Cardiac muscle cell (in vitro differentiated cells and primary cell): ENCODE measurements around the gene PARD3. TPM values are rescaled to one million over a fixed set of nuclear protein-coding genes. Genes with fewer than 3 reads are reported as not detected.

Source experiments
- DNase-seq, 2 donors: peaks; one replicate each; pipeline versions ENCODE4 v3.0.0 to v3.0.0-alpha.2; 2010 to 2017; ENCODE audit warnings: low read depth in 1 of 2, low spot score in 1 of 2
- H3K27ac ChIP-seq: fragments of 200-600 bp; sonication (generic); 2 replicates; pipeline ENCODE4 v1.5.1; 2016
- H3K27me3 ChIP-seq: fragments of 200-600 bp; sonication (generic); 2 replicates; pipeline ENCODE4 v1.6.0; 2016; ENCODE audit warnings: control low read depth
- H3K36me3 ChIP-seq: fragments of 200-600 bp; sonication (generic); 2 replicates; pipeline ENCODE4 v1.5.1; 2016; ENCODE audit warnings: control low read depth
- H3K4me1 ChIP-seq: fragments of 200-600 bp; sonication (generic); 2 replicates; pipeline ENCODE4 v1.8.1; 2017; ENCODE audit warnings: low read depth, mild to moderate bottlenecking, mixed run types
- H3K4me3 ChIP-seq: fragments of 200-600 bp; sonication (generic); 2 replicates; pipeline ENCODE4 v1.5.1; 2016; ENCODE audit warnings: mild to moderate bottlenecking
- H3K9me3 ChIP-seq: fragments of 200-600 bp; sonication (generic); 2 replicates; pipeline ENCODE4 v1.5.1; 2017; ENCODE audit warnings: low read depth, mild to moderate bottlenecking, control low read depth
- CTCF ChIP-seq: IDR thresholded peaks from 2 replicates; pipeline ENCODE4 v1.5.1; 2012; ENCODE audit warnings: low read depth, mild to moderate bottlenecking, low read length
- polyA plus RNA-seq: library from polyadenylated mRNA; unstranded; fragments of >200 nt; fragmentation: Nextera tagmentation; extraction: Ambion mirVana; gene quantifications from 2 replicates; pipeline ENCODE4 v1.2.1, GENCODE V29; 2016
- total RNA-seq: library from RNA; depleted of rRNA; stranded (reverse); fragments of >200 nt; gene quantifications from 2 replicates; pipeline ENCODE4 v1.2.3, GENCODE V29; 2016

PARD3 gene
- total and polyA plus RNA-seq, 2 experiments from 2014 or later = 36.5 to 64.8 TPM

- TF ChIP-seq CTCF = no peak
- no peak for DNase-seq
- no peak overlapping the region for H3K4me3 ChIP-seq
- peaks cover 23% of the 10 kb centered on the region for H3K4me1 ChIP-seq
- H3K27ac ChIP-seq = no peak overlapping the region
- H3K36me3 ChIP-seq = no peaks in the 10 kb centered on the region
- no peaks in the 10 kb centered on the region for H3K9me3 ChIP-seq
- no peaks in the 10 kb centered on the region for H3K27me3 ChIP-seq
Measured at GRCh38 chr10:34467902-34468301, 347.2 kb downstream of the PARD3 start.

- TF ChIP-seq CTCF = no peak
- Histone ChIP-seq H3K27me3 (no peaks in the 10 kb centered on the region), H3K36me3 (no peaks in the 10 kb centered on the region), H3K4me1 (peaks cover 23% of the 10 kb centered on the region), H3K9me3 (no peaks in the 10 kb centered on the region), H3K27ac (no peak overlapping the region), H3K4me3 (no peak overlapping the region)
- no peak for DNase-seq
Measured at GRCh38 chr10:34467364-34467763, 347.7 kb downstream of the PARD3 start.

- no peak overlapping the region for H3K4me3 ChIP-seq
- no peak for TF ChIP-seq CTCF
Measured at GRCh38 chr10:34465678-34466077, 349.4 kb downstream of the PARD3 start.

GRCh38 chr10:34464591-34464990 is 350.5 kb downstream of the PARD3 start:
- H3K27me3 ChIP-seq = no peaks in the 10 kb centered on the region
- no peaks in the 10 kb centered on the region for H3K36me3 ChIP-seq
- TF ChIP-seq CTCF = no peak
- H3K9me3 ChIP-seq = no peaks in the 10 kb centered on the region
- H3K4me3 ChIP-seq = no peak overlapping the region
- peaks cover 7% of the 10 kb centered on the region for H3K4me1 ChIP-seq
- DNase-seq = no peak
- no peak overlapping the region for H3K27ac ChIP-seq

More at GRCh38 chr10:34465678-34466077, 349.4 kb downstream of the PARD3 start:
- no peak overlapping the region for H3K27ac ChIP-seq
- H3K36me3 ChIP-seq = no peaks in the 10 kb centered on the region
- H3K27me3 ChIP-seq = no peaks in the 10 kb centered on the region
- H3K9me3 ChIP-seq = no peaks in the 10 kb centered on the region
- DNase-seq = no peak
- peaks cover 12% of the 10 kb centered on the region for H3K4me1 ChIP-seq

GRCh38 chr10:34464000-34464399 is 351.1 kb downstream of the PARD3 start:
- DNase-seq = no peak
- Histone ChIP-seq H3K27ac (no peak overlapping the region), H3K36me3 (no peaks in the 10 kb centered on the region), H3K4me1 (peaks cover 7% of the 10 kb centered on the region), H3K27me3 (no peaks in the 10 kb centered on the region), H3K9me3 (no peaks in the 10 kb centered on the region), H3K4me3 (no peak overlapping the region)
- TF ChIP-seq CTCF = no peak

- TF ChIP-seq CTCF = no peak
- H3K4me3 ChIP-seq = no peak overlapping the region
- H3K9me3 ChIP-seq = no peaks in the 10 kb centered on the region
Measured at GRCh38 chr10:34462993-34463392, 352.1 kb downstream of the PARD3 start.

More at GRCh38 chr10:34462993-34463392, 352.1 kb downstream of the PARD3 start:
- H3K27ac ChIP-seq = no peak overlapping the region
- no peaks in the 10 kb centered on the region for H3K36me3 ChIP-seq
- no peaks in the 10 kb centered on the region for H3K27me3 ChIP-seq
- H3K4me1 ChIP-seq = no peaks in the 10 kb centered on the region
- DNase-seq = no peak
